PC-9 (cell line): Measurements from ENCODE around the gene TAMM41.

Source experiments
- EZH2 ChIP-seq: fragments of 200-600 bp; sonication (generic); IDR thresholded peaks from 2 replicates; pipeline ENCODE4 v1.8.0; 2017; ENCODE audit warnings: antibody characterized with exemption, low read depth
- TF ChIP-seq, protein P1 (sequence below): fragments of 200-600 bp; sonication (generic); conservative IDR thresholded peaks from 2 replicates; pipeline ENCODE4 v1.6.1; 2017; ENCODE audit warnings: mixed run types, antibody characterized with exemption, mild to moderate bottlenecking, moderate library complexity

DNA sequence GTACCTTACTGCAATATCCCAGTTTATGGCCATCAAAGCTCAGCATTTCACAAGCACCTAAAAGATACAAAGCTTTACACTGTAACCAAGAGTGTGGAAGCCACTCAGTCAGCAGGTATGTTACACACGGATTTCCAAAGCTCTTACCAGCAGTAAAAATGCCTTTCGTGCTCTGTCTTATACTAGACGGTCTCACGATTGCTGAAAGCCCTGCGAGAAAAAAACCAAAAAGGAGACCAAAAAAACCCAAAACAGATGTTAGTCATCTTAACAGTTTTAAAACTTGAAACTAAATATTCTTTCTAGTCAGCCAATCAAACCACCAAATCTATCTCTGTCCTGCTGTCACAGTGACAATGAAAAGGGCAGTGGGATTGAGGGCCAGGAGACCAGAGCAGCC lies 39.0 kb downstream of the TAMM41 start:
- no peak for TF ChIP-seq EZH2
- TF ChIP-seq, protein P1, sequence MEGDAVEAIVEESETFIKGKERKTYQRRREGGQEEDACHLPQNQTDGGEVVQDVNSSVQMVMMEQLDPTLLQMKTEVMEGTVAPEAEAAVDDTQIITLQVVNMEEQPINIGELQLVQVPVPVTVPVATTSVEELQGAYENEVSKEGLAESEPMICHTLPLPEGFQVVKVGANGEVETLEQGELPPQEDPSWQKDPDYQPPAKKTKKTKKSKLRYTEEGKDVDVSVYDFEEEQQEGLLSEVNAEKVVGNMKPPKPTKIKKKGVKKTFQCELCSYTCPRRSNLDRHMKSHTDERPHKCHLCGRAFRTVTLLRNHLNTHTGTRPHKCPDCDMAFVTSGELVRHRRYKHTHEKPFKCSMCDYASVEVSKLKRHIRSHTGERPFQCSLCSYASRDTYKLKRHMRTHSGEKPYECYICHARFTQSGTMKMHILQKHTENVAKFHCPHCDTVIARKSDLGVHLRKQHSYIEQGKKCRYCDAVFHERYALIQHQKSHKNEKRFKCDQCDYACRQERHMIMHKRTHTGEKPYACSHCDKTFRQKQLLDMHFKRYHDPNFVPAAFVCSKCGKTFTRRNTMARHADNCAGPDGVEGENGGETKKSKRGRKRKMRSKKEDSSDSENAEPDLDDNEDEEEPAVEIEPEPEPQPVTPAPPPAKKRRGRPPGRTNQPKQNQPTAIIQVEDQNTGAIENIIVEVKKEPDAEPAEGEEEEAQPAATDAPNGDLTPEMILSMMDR: no peak
